ENCODE data around the gene PAX6. TPM values are rescaled to one million over a fixed set of nuclear protein-coding genes. Genes with fewer than 3 reads are reported as not detected.

PAX6 gene
- total RNA-seq, 1 experiment from 2014 or later: 22.4 TPM

DNA sequence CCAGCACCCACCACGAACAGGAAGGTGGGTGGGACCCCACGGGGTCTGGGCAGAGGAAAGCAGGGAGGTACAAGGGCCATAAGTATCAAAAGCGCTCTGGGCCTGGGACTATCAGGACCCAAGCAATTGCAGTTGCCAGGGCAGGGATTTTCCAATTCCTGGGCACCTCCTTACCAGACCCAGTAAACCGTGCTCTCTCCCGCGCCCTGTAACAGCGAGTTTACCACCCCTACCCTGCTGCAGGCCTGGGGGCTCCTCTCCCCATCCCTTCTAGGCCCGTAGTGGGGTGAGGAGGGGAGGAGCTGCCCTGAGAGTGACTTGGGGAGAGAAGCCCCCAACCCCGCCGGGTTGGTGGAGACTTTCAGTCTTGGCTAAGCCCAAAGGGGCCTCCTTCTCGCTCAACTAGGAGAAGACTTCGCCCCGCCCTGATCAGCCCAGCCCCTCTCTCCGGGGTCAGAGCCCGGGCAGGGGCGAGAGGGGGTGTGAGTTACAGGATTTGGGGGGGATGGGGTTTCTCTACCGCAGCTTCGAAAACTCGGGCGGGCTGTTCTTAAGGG lies 5.4 kb downstream of the PAX6 start:
- POLR2A ChIA-PET (ENCODE audit: low non-redundant PET): no interaction called here

GRCh38 chr11:31805037-31805628 lies 6.0 kb downstream of the PAX6 start:
- peaks cover 99% of the 10 kb centered on the region for H3K27me3 ChIP-seq (replicated peaks; ENCODE audit: insufficient read depth, low read depth, low read length, poor library complexity)
- H3K27ac ChIP-seq (ENCODE audit: low read depth, low read length, poor library complexity, severe bottlenecking): no peak overlapping the region
- no peaks in the 10 kb centered on the region for H3K9me3 ChIP-seq (ENCODE audit: low read depth, low read length, poor library complexity, severe bottlenecking)
- no peak for DNase-seq (ENCODE audit: low spot score)
- intact Hi-C loops (cut with micrococcal nuclease; ENCODE audit: unreplicated experiment): no loop called here
- peaks cover 16% of the 10 kb centered on the region for H3K4me1 ChIP-seq (ENCODE audit: insufficient read depth, low read length, poor library complexity, severe bottlenecking)
- H3K36me3 ChIP-seq (ENCODE audit: insufficient read depth, low read length, poor library complexity, severe bottlenecking): peaks cover 8% of the 10 kb centered on the region
- ChIA-PET CTCF (no interaction called here), POLR2A (ENCODE audit: low non-redundant PET) (interaction anchor here (0.7 kb wide), 1 partner anchor 162 kb away, joined by 3 read pairs; no protein-coding TSS in a partner anchor)
- TF ChIP-seq EZH2 (IDR thresholded peaks at IDR 0.05; ENCODE audit: borderline replicate concordance, low read depth, low read length, poor library complexity, severe bottlenecking): no peak
- TF ChIP-seq, protein P1, sequence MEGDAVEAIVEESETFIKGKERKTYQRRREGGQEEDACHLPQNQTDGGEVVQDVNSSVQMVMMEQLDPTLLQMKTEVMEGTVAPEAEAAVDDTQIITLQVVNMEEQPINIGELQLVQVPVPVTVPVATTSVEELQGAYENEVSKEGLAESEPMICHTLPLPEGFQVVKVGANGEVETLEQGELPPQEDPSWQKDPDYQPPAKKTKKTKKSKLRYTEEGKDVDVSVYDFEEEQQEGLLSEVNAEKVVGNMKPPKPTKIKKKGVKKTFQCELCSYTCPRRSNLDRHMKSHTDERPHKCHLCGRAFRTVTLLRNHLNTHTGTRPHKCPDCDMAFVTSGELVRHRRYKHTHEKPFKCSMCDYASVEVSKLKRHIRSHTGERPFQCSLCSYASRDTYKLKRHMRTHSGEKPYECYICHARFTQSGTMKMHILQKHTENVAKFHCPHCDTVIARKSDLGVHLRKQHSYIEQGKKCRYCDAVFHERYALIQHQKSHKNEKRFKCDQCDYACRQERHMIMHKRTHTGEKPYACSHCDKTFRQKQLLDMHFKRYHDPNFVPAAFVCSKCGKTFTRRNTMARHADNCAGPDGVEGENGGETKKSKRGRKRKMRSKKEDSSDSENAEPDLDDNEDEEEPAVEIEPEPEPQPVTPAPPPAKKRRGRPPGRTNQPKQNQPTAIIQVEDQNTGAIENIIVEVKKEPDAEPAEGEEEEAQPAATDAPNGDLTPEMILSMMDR (conservative IDR thresholded peaks at IDR 0.05; ENCODE audit: low read depth, low read length): no peak
- H3K4me3 ChIP-seq (ENCODE audit: low read depth, low read length, poor library complexity, severe bottlenecking): no peak overlapping the region
- BruUV-seq (replicated peaks): no TSS peak

More for the DNA sequence above, 5.4 kb downstream of the PAX6 start:
- no TSS peak for BruUV-seq (replicated peaks)
- H3K27me3 ChIP-seq (replicated peaks; ENCODE audit: insufficient read depth, low read depth, low read length, poor library complexity): peaks cover 99% of the 10 kb centered on the region
- intact Hi-C loops (cut with micrococcal nuclease; ENCODE audit: unreplicated experiment): no loop called here
- no peak overlapping the region for H3K4me3 ChIP-seq (ENCODE audit: low read depth, low read length, poor library complexity, severe bottlenecking)
- H3K9me3 ChIP-seq (ENCODE audit: low read depth, low read length, poor library complexity, severe bottlenecking): no peaks in the 10 kb centered on the region
- TF ChIP-seq, protein P1 (conservative IDR thresholded peaks at IDR 0.05; ENCODE audit: low read depth, low read length): no peak
- no peak for TF ChIP-seq EZH2 (IDR thresholded peaks at IDR 0.05; ENCODE audit: borderline replicate concordance, low read depth, low read length, poor library complexity, severe bottlenecking)
- no peak overlapping the region for H3K27ac ChIP-seq (ENCODE audit: low read depth, low read length, poor library complexity, severe bottlenecking)
- peaks cover 20% of the 10 kb centered on the region for H3K4me1 ChIP-seq (ENCODE audit: insufficient read depth, low read length, poor library complexity, severe bottlenecking)
- H3K36me3 ChIP-seq (ENCODE audit: insufficient read depth, low read length, poor library complexity, severe bottlenecking): peaks cover 3% of the 10 kb centered on the region
- DNase-seq (ENCODE audit: low spot score): no peak
- CTCF ChIA-PET: no interaction called here

DNA sequence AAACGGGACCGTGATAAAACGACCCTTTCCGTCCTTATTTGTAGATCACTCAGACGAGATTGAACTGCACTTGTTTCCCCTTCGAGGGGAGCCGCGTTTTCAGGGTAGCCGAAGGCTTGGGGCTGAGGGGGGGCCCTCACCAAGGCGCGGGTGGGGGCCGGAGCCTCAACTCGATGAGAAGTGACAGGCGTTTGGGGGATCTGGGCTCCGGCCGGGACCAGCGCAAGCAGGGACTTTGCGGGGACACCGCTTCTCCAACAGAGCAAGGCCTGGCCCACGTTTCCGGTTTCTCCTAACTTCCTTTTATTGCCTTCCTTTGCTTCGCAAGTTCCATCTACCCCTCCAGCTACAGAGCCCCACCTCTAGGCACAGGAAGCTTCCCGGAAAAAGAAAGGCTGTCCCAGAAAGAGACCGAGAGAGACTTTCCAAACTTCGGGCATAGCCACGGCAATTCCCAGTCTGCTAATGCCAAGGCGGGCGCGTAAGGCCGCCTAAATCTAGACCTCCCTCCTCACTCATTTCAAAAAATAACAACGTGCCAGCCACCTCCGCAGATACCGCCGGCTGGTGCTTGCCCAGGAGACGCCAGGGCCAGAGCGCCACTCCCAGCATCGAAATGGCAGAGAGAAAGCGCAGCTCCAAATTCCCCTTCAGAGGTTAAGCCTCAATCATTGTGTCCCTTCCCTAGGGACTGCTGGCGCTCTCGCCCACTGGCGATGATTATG lies 6.6 kb downstream of the PAX6 start:
- Histone ChIP-seq H3K27me3 (replicated peaks; ENCODE audit: insufficient read depth, low read depth, low read length, poor library complexity) (peaks cover 99% of the 10 kb centered on the region), H3K4me3 (ENCODE audit: low read depth, low read length, poor library complexity, severe bottlenecking) (no peak overlapping the region), H3K27ac (ENCODE audit: low read depth, low read length, poor library complexity, severe bottlenecking) (no peak overlapping the region), H3K9me3 (ENCODE audit: low read depth, low read length, poor library complexity, severe bottlenecking) (no peaks in the 10 kb centered on the region), H3K4me1 (ENCODE audit: insufficient read depth, low read length, poor library complexity, severe bottlenecking) (peaks cover 12% of the 10 kb centered on the region), H3K36me3 (ENCODE audit: insufficient read depth, low read length, poor library complexity, severe bottlenecking) (peaks cover 9% of the 10 kb centered on the region)
- peak; percentile 62 for DNase-seq (ENCODE audit: low spot score)
- intact Hi-C loops (cut with micrococcal nuclease; ENCODE audit: unreplicated experiment): no loop called here
- ChIA-PET POLR2A (ENCODE audit: low non-redundant PET) (interaction anchor here (0.7 kb wide), 2 partner anchors 163 to 352 kb away, joined by 3 to 5 read pairs; no protein-coding TSS in a partner anchor), CTCF (no interaction called here)
- peak; percentile 1 for TF ChIP-seq EZH2 (IDR thresholded peaks at IDR 0.05; ENCODE audit: borderline replicate concordance, low read depth, low read length, poor library complexity, severe bottlenecking)
- TF ChIP-seq, protein P1 (conservative IDR thresholded peaks at IDR 0.05; ENCODE audit: low read depth, low read length): no peak
- BruUV-seq (replicated peaks): no TSS peak
